ENCODE results near the gene SLC2A13.
"Not testable (repeated sequence)": the region's sequence is repeated elsewhere in the genome, so short reads cannot be mapped to it uniquely, and the experiment has no call there.

SLC2A13 gene

DNA sequence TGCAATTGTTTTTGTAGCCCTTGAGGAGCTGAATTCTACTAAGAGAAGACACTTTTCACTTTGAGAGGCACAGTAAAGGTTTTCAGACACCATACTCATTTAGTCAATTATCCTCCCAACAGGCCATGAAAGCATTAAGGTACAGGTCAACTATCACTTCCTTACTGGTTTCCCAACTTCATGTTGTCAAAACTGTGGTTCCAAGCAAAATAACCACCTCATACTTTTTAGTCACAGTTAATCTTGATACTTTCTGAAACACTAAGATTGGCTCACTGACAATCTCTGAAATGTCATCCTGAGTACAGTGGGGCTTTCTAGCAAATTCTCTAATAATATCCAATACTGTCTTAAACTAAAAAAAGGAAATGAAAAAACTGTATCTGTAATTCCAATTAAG lies 71.7 kb downstream of the SLC2A13 start:
- DNase-seq, result peak; percentile 9

DNA sequence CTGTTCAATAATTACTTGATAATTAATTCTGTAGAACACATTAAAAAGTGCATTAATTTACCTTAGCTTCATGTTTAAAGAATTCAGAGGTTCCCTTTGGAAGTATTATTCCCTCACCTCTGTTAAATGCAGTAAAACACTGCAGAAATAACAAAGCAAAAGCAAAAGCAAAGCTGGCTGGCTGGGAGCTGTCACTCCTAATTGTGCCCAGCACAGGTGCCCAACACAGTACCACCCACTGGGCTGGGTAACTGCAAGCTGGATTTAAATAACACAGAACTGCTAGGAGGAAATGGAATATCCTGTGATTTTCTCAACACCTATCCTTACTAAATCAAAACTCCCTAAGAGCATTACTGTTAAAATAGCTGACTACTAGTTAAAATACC lies 72.6 kb downstream of the SLC2A13 start:
- no peak for DNase-seq

DNA sequence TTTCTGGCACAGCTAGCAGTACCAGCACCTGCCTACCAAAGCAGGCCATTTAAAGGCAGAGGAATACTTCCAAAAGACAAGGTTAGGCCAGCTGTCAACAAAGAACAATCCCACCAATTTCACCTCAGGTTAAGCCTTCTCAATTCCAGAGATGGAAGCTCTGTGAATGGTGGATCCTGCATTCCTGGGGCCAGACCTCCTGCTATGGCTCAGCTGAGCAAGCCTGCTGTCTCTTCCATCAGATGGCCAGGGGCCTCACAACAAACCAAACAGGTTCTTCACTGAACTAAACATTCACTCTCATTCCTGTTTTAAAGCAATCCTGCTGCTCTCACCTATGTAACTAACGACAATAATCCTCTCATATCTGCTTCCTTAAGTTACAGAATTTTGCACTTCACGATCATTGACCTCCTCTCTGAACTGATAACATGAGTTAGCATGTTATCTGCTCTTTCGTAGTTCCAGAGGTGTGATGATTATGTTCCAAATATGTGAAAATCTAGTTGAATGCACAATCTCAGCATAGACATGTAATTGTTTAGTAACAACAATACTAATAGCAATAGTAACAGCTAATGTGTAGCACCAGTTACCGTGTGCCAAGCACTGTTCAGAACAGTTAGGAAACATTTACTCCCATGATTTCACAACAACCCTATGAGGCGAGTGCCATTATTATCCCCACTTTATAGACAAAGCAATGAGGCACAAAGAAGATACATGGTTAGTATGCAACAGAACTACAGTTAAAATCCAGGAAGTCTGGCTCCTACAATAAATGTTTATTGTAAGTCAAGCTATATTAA lies 73.2 kb downstream of the SLC2A13 start:
- DNase-seq, result no peak

DNA sequence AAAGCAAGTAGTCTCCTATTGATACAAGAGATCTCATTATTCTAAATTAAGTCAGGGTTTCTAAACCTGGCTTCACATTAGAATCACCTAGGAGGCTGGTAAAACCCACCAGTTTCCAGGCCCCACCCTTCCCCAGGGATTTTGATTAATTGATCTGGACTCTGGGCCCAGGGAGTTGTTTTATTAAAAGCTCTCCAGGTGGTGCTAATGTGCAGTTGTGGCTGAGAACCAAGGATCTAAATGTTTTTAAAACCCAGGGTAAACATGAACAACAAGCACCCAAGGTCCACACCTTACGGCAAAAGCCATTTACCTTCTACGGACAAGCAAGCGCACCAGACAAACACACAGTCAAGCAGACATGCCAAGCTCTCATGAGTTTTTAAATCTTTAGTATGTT lies 73.9 kb downstream of the SLC2A13 start:
- no peak for DNase-seq

DNA sequence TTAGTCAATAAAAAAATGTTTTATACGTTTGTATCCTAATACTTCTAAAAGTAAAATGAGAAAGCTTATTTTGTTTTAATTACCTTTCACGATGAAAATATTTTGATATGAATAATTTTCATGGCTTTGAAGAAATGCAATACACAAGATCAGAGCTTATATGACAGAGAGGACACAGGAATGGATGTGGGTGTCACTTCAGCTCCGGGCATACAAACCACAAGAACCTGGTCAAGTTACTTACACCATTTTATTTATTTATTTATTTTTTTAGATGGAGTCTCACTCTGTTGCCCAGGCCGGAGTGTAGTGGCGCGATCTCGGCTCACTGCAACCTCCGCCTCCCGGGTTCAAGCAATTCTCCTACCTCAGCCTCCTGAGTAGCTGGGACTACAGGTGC lies 74.9 kb downstream of the SLC2A13 start:
- not testable (repeated sequence) for DNase-seq

DNA sequence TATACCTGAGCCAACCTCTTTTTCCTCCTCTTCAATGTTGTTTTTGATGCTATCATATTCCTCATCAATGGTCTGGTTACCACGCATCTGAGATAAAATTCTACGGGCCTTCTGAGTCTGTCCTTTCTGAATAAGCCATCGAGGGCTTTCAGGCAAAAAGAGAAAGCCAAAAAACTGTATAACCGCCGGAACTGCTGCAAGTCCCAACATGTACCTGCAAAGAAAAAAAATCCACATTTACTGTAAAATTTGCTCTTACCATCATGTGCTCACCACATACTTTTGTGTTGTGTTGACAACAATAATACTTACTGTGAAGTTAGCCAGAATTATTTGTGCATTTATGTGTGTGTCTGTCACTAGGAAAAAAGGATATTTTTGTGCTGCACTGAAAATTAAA lies 77.6 kb downstream of the SLC2A13 start:
- DNase-seq, result no peak

DNA sequence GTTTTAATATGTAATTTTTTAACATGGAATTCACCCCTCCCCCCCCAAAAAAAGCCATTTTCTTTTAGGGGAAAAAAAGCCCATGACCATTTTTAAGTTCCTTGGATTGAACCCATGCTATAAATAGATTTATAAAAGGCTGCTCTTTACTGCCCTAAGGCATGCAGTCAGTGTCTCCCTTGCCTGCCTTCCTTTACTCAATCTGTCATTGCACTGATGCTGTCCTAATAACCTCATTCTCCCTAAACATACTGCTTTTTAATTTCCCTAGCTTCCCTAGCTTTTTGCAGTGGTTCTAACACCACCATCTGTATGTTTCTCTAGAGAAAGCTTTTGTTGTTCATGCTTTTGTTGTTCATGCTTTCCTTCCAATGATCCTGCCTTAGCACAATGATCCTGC lies 83.0 kb downstream of the SLC2A13 start:
- no peak for DNase-seq

DNA sequence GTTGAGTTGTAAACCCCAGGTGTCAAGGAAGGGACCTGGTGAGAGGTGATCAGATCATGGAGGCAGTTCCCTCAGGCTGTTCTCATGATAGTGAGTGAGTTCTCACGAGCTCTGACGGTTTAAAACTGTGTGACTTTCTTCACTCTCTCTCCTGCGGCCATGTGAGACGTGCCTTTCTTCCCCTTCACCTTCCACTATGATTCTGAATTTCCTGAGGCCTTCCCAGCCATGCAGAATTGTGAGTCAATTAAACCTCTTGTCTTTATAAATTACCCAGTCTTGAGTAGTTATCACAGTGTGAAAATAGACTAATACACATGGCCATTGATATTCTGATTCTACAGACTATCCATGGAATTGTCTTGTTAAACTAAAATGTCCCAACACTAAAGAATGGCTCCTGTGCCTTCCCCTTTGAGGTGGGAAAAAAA lies 85.6 kb downstream of the SLC2A13 start:
- DNase-seq, result no peak

DNA sequence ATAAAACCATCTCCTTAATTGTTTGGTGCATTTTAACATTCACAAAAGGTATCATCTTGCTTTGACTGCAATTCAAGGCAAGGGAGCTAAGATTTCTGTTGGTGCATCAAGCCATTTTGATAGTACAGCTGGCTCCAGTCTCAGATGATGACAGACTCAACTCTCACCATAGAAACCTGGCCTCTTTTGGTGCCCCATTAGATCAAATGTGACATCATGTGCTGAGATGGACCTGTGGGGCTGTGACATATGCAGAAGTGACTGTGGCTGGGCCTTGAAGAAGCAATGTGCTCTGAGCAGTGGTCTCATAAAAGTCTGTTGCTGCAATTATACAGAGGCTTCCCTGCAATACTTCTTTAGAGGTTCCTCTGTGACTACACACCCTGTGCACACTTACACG lies 88.4 kb downstream of the SLC2A13 start:
- DNase-seq, result no peak

DNA sequence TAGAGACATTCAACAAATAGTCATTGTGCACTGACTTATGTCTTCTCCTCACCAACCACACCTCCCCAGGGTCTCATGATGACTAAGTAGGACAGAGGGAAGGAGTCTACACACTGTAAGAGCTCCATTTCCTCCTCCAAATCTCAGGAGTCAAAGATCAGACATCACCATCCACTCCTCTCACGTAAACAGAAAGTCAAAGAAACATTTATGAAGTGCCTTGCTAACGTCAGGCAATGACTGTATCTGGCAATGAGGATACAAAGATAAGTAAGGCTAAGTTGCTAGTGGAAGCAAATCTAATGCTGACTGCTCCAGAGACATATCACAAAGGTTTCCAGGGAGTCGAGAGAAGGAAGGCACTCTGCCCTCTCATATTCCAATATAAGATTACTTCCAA lies 88.9 kb downstream of the SLC2A13 start:
- no peak for DNase-seq

DNA sequence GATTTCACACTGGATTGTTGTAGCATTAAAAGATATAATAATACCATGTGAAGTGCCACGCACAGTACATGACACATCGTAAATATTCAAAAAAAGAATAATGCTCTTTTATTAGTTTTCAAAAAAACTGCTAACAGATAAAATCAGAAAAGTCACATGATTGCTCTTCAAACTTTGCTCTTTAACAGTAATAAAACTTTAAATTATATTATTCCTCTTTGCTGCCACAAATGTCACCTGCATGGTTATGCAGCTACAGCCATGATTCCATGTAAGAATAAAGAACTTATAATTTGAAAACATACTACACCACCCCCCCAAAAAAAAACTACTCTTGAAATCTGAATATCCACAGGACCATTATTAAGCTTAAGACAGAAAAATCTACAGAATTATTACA lies 90.0 kb downstream of the SLC2A13 start:
- DNase-seq, result no peak

DNA sequence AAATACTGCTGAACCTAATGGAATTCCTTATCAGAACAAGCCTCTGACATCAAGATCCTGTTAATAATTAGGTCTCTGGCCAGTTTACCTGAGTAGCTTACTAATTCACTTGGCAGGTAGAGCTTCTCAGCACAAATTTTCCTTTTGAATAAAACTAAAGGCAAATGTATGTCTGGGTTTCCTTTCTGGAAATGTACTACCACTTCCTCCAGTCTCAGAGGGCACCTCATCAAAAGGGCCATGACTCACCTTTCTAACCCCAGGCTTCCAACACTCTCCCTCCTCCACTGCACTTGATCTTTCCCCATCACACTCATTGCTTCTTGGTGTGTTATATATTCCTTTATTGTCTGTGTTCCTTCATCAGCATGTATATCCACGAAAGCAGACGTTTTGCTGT lies 90.5 kb downstream of the SLC2A13 start:
- no peak for DNase-seq

DNA sequence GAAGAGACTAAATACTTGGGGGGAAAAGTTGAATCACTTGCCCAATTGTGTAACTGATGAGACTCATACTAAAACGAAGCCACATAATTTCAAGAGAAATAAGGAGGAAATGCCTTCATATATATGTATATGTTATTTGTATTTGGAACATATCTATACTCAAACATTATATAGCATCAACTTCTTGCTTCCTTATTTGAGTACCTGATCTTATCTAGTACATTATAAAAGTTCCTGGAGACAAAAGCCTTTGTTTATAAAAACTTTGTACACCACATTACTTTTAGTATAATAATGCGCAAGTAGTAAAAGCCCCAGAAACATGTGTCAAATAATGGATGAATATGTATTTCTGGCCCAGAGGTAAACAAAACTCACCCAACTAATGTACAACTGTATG lies 92.0 kb downstream of the SLC2A13 start:
- no peak for DNase-seq

DNA sequence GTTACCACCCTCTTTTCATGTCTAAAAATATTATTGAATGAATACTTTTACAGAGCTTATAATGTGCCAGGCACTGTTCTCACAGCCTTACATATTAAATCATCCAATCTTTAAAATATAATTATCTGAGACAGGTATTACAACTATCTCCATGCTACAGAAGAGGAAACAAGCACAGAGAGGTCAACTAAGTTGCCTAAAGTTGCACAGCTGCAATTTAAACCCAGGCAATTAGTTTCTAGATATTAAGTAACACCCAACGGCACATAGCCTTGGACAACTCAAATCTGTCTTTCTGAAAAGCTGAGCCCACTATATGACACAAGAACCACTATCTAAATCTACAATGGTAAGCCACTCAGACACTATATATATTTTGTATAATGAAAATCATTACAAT lies 92.6 kb downstream of the SLC2A13 start:
- no peak for DNase-seq

DNA sequence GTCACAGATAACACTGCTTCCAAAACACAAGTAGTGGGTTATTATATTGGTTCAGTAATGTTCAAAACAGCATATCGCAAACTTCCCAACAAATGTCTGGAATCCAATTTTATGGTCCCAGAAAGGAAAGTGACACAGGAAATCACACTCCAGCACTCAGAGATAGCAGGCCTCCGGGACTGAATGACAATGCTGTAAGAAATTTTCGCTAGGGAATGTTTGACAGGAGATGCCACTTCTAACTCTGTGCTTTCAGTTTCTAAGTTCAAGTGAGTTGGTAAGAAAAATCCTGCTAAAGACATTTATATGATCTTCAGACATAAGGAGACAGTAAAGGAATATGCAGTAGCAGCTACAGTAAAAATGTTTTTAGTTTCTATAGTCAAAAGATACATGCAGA lies 93.2 kb downstream of the SLC2A13 start:
- DNase-seq, result no peak

DNA sequence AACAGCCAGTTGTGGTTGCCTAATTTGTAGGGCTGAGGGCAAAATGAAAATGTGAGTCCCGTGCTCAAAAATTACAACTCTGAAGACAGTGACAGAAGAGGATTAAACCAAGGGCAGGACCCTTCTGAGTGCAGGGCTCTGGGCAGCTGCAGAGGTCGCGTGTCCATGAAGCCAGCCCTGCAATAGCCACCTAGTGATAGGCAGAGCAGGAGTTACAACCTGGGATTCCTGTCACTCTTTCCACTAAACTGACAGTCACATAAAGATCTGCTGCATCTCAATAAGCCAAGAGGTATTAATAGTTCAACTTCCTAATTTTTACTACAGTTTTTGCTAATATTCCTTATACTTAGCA lies 94.1 kb downstream of the SLC2A13 start:
- no peak for DNase-seq

DNA sequence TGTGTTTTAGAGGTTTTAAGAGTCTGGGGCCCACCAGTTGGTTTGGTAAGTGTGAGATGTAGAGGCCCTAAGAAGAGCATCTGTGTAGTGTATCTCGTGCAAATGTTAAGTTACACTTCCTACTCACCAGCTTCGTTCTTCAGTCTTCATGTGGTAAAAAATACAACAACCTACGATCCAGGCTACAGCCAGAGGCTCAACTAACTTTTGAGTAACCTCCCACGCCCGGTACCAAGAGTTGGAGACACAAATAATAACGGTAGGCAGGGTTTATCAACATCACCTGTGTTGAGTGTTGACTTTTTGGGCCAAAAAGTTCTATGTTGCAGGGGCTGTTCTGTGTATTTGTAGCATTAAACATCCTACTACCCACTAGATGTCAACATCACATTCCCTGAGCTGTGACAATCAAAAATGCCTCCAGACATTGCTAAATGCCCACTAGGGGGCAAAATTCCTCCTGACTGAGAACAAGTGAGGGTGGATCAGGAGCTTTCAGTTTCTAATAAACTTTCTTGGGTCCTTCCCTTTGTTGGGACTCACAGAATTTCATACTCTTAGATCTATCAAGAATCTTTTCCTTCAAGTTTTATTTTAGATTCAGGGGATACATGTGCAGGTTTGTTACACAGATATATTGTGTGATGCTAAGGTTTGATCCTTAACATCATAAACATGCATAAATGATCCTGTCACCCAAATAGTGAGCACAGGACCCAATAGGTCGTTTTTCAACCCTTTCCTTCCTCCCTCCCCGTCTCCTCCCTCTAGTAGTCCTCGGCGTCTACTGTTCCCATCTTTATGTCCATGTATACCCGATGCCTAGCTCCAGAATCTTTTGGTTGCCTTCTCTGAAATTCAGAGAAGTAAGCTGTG lies 94.7 kb downstream of the SLC2A13 start:
- peak; percentile 91 for DNase-seq

DNA sequence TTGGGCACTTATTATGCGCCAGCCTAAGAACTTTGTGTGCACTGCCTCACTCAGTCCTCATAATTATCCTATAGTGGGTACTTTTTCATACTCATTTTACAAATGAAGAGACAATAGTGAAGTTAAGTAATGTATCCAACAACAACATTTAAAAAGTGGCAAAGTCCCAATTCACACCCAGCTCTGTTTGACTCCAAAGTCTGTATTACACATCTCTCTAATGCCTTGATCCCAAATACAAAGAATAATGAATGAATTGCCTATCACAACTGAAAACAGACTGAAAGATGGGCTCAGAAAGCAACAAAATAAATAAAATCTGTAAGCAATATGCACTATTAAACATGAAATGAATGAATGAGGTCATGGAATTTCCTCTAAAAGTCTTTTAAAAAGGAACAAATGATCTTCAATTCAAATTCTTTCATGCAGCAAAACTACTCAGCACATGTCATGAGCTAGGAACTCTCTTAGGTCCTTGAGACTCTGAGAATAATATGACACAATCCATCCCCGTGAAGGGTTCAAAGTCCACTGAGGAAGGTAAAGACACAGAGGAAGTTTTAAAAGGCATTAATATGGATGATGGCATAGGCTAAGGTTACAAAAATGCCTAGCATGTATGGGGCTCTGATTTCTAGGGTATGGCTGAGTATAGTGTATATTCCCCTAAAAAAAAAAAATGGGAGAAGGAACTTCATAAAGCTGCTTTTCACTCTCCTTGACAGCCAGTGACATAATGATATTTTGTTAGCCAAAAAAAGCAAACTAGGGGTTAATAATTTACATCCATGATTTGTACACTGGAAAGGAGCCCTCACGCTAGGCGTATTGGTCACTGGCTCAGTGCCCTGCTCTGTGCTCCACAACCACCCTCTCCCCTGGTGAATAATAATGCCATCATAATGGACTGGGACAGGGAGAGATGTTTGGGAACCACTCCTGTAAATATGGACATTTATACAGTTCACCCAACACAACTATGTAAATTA lies 103.4 kb downstream of the SLC2A13 start:
- no peak for DNase-seq

DNA sequence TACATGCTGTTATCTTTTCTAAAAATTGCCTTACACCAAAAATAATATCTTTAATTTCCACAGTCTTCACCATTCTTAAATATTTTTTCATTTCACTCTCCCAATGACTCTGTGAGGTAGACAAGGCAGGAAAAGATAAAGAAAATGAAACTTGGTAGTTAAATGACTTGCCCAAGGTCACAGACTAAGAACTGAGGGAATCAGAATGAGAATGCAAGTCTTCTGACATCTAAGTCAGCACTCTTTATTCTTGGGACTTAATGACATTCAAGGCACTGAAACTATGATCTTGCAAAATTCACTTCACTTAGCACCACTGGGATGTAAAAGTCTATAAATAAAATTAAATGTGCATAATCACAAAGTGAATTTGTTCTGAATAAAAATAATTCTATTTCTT lies 104.5 kb downstream of the SLC2A13 start:
- no peak for DNase-seq

DNA sequence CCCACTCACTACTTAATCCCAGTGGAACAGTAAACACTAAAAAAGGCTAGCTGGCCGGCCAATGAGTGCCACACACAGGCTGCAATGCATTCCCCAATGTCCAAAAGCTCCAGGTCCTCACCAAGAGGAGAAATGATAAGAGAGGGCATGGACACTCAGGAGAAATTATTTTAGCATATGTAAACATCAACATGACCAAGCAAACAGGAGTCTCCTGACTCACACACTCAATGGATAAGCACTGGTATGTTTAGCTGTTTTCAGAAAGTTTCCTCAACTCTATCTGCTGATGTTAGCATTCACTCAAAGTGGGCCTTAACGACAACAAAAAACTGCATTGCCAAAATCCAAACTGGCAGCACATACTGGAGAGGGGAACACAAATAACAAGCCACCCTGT lies 105.0 kb downstream of the SLC2A13 start:
- no peak for DNase-seq

DNA sequence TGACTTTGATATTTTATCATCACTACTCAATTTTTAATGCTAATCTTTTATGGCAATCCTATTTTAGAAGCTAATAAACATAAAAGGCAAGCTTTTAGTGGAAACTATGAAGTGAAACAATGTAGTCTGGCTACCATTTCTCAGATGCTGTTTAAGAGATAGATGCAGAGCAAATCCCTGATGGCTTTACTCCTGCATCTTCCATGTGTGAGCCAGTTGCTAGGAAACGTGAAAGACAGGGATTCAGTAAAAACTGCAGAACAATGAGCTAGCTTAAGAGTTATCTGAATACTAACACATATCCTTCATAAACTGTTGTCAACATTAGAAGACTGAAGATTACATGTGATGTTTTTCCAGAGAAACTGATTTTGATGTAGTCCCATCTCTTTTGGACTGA lies 112.6 kb downstream of the SLC2A13 start:
- no peak for DNase-seq

DNA sequence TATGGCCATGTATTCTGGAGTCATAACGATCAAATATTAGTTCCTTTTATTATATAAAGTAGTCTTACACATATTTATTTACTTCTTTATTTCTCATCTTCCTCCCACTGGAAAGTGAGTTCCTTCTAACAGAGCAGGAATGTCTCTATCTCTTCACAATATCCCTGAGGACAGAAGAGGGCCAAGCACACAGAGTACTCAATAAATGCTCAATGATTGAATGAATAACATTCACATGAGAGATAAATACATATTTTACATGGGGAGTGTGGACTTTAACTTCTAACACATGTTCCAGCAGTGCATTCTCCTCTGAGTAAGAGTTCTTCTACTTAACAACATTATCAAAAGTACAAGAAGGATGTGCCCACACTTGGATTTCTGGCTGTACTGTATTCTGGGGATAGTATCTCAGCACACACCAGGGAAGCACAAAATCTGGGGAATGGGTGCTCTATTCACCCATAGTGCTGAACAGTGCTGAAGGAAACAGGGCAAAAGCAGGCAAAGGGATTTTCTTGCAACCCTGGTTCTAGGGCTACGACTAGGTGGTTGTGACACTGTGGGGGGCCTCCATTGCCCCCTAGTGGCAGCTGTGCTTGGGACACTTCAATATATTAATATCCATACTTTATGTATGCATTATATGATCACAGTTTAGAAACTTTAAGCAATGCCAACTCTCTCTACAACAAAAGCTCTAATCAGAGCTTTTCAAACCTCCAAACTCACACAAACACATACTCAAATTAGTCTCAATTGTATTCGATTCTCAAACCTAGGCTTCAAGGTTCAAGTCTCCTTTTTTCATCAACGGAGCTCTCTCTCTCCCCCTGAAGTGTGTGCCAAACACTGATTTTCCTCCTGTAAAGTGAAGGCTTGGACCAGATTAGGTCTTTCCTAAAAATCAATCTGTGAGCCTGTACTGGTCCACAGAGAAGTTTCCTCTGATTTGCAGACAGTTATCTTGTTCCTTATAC lies 115.5 kb downstream of the SLC2A13 start:
- DNase-seq, result peak; percentile 66
